ENCODE measurements around the gene MICAL2.

Gene MICAL2

GRCh38 chr11:12073436-12073835, 37.0 kb upstream of the MICAL2 start:
- Mint-ChIP-seq H3K4me1 (no peaks in the 10 kb centered on the region), H3K36me3 (no peaks in the 10 kb centered on the region), H3K4me3 (no peak overlapping the region), H3K9me3 (no peaks in the 10 kb centered on the region), H3K27ac (no peak overlapping the region), H3K27me3 (peaks cover 15% of the 10 kb centered on the region)
- ATAC-seq (ENCODE audit: low read depth) (no peak), DNase-seq (ENCODE audit: low spot score in 2 of 2) (no peak)

- Mint-ChIP-seq H3K27me3 (peaks cover 16% of the 10 kb centered on the region), H3K4me3 (no peak overlapping the region), H3K9me3 (peaks cover 2% of the 10 kb centered on the region), H3K27ac (no peak overlapping the region), H3K36me3 (no peaks in the 10 kb centered on the region), H3K4me1 (no peaks in the 10 kb centered on the region)
- no peak for DNase-seq (ENCODE audit: low spot score in 2 of 2)
- no peak for ATAC-seq (ENCODE audit: low read depth)
These were observed 36.5 kb upstream of the MICAL2 start for GRCh38 chr11:12073886-12074285.

- DNase-seq (ENCODE audit: low spot score in 2 of 2), result no peak
- peaks cover 15% of the 10 kb centered on the region for H3K27me3 Mint-ChIP-seq
- H3K9me3 Mint-ChIP-seq, result peaks cover 3% of the 10 kb centered on the region
- no peaks in the 10 kb centered on the region for H3K36me3 Mint-ChIP-seq
- H3K4me1 Mint-ChIP-seq, result no peaks in the 10 kb centered on the region
- no peak overlapping the region for H3K27ac Mint-ChIP-seq
- no peak for ATAC-seq (ENCODE audit: low read depth)
- no peak overlapping the region for H3K4me3 Mint-ChIP-seq
These were observed 35.7 kb upstream of the MICAL2 start for GRCh38 chr11:12074529-12075195.

GRCh38 chr11:12075291-12075690, 35.1 kb upstream of the MICAL2 start:
- Mint-ChIP-seq H3K27me3 (peaks cover 15% of the 10 kb centered on the region), H3K36me3 (no peaks in the 10 kb centered on the region), H3K9me3 (peaks cover 3% of the 10 kb centered on the region), H3K4me1 (no peaks in the 10 kb centered on the region), H3K27ac (no peak overlapping the region), H3K4me3 (no peak overlapping the region)
- ATAC-seq (ENCODE audit: low read depth) (no peak), DNase-seq (ENCODE audit: low spot score in 2 of 2) (no peak)

GRCh38 chr11:12075822-12076821, 34.3 kb upstream of the MICAL2 start:
- Mint-ChIP-seq H3K36me3 (no peaks in the 10 kb centered on the region), H3K27me3 (peaks cover 15% of the 10 kb centered on the region), H3K27ac (no peak overlapping the region), H3K9me3 (peaks cover 3% of the 10 kb centered on the region), H3K4me1 (no peaks in the 10 kb centered on the region), H3K4me3 (no peak overlapping the region)
- ATAC-seq (ENCODE audit: low read depth) (no peak), DNase-seq (ENCODE audit: low spot score in 2 of 2) (no peak)

GRCh38 chr11:12076840-12077534, 33.4 kb upstream of the MICAL2 start:
- Mint-ChIP-seq H3K4me3 (no peak overlapping the region), H3K27ac (no peak overlapping the region), H3K9me3 (peaks cover 3% of the 10 kb centered on the region), H3K4me1 (no peaks in the 10 kb centered on the region), H3K36me3 (no peaks in the 10 kb centered on the region), H3K27me3 (peaks cover 15% of the 10 kb centered on the region)
- ATAC-seq (ENCODE audit: low read depth) (no peak), DNase-seq (ENCODE audit: low spot score in 2 of 2) (no peak)

GRCh38 chr11:12077535-12078280, 32.7 kb upstream of the MICAL2 start:
- ATAC-seq (ENCODE audit: low read depth), result no peak
- Mint-ChIP-seq H3K36me3 (no peaks in the 10 kb centered on the region), H3K4me3 (no peak overlapping the region), H3K27me3 (peaks cover 15% of the 10 kb centered on the region), H3K4me1 (no peaks in the 10 kb centered on the region), H3K27ac (no peak overlapping the region), H3K9me3 (peaks cover 3% of the 10 kb centered on the region)
- DNase-seq (ENCODE audit: low spot score in 2 of 2), result no peak

GRCh38 chr11:12079726-12080556, 30.4 kb upstream of the MICAL2 start:
- Mint-ChIP-seq H3K36me3 (no peaks in the 10 kb centered on the region), H3K9me3 (peaks cover 3% of the 10 kb centered on the region), H3K4me1 (no peaks in the 10 kb centered on the region), H3K27me3 (peaks cover 10% of the 10 kb centered on the region), H3K4me3 (no peak overlapping the region), H3K27ac (no peak overlapping the region)
- ATAC-seq (ENCODE audit: low read depth), result no peak
- DNase-seq (ENCODE audit: low spot score in 2 of 2), result no peak

- peaks cover 8% of the 10 kb centered on the region for H3K27me3 Mint-ChIP-seq
- no peak overlapping the region for H3K27ac Mint-ChIP-seq
- peaks cover 3% of the 10 kb centered on the region for H3K9me3 Mint-ChIP-seq
- no peak for DNase-seq (ENCODE audit: low spot score in 2 of 2)
- H3K4me3 Mint-ChIP-seq, result no peak overlapping the region
- H3K36me3 Mint-ChIP-seq, result no peaks in the 10 kb centered on the region
- no peaks in the 10 kb centered on the region for H3K4me1 Mint-ChIP-seq
- ATAC-seq (ENCODE audit: low read depth), result no peak
These were observed 27.0 kb upstream of the MICAL2 start for GRCh38 chr11:12083380-12083779.

- Mint-ChIP-seq H3K9me3 (no peaks in the 10 kb centered on the region), H3K36me3 (no peaks in the 10 kb centered on the region), H3K27ac (no peak overlapping the region), H3K4me1 (no peaks in the 10 kb centered on the region), H3K27me3 (peaks cover 6% of the 10 kb centered on the region), H3K4me3 (no peak overlapping the region)
- ATAC-seq (ENCODE audit: low read depth) (no peak), DNase-seq (ENCODE audit: low spot score in 2 of 2) (no peak)
These were observed 26.1 kb upstream of the MICAL2 start for GRCh38 chr11:12084256-12084655.

GRCh38 chr11:12085371-12086251, 24.8 kb upstream of the MICAL2 start:
- Mint-ChIP-seq H3K27ac (no peak overlapping the region), H3K36me3 (no peaks in the 10 kb centered on the region), H3K4me3 (no peak overlapping the region), H3K27me3 (peaks cover 6% of the 10 kb centered on the region), H3K9me3 (no peaks in the 10 kb centered on the region), H3K4me1 (peaks cover 9% of the 10 kb centered on the region)
- no peak for DNase-seq (ENCODE audit: low spot score in 2 of 2)
- ATAC-seq (ENCODE audit: low read depth), result no peak

- H3K27ac Mint-ChIP-seq, result no peak overlapping the region
- DNase-seq (ENCODE audit: low spot score in 2 of 2) (no peak), ATAC-seq (ENCODE audit: low read depth) (no peak)
- H3K9me3 Mint-ChIP-seq, result no peaks in the 10 kb centered on the region
- no peak overlapping the region for H3K4me3 Mint-ChIP-seq
- peaks cover 6% of the 10 kb centered on the region for H3K27me3 Mint-ChIP-seq
- H3K36me3 Mint-ChIP-seq, result no peaks in the 10 kb centered on the region
- peaks cover 9% of the 10 kb centered on the region for H3K4me1 Mint-ChIP-seq
These were observed 23.9 kb upstream of the MICAL2 start for GRCh38 chr11:12086271-12087074.

Measured in memory B cell (primary cell).